Endodermal cell (in vitro differentiated cells): ENCODE data around the gene CLDN12. TPM values are rescaled to one million over a fixed set of nuclear protein-coding genes. Genes with fewer than 3 reads are reported as not detected.

ENCODE experiments used
- DNase-seq: peaks from one replicate; pipeline ENCODE4 v3.0.0-alpha.2; 2017
- H3K27ac ChIP-seq: 2 replicates; pipeline ENCODE4 v1.5.1; 2013; ENCODE audit warnings: mild to moderate bottlenecking, low read depth, low read length, moderate library complexity
- H3K27me3 ChIP-seq: 2 replicates; pipeline ENCODE4 v1.6.1; 2013; ENCODE audit warnings: mild to moderate bottlenecking, low read length, moderate library complexity; ENCODE audit not compliant: insufficient read depth, control insufficient read depth, poor library complexity, severe bottlenecking
- H3K36me3 ChIP-seq: 2 replicates; pipeline ENCODE4 v1.7.0; 2013; ENCODE audit warnings: mild to moderate bottlenecking, low read length, moderate library complexity; ENCODE audit not compliant: control insufficient read depth, insufficient read depth
- H3K4me1 ChIP-seq: one replicate; pipeline ENCODE4 v1.7.0; 2013; ENCODE audit warnings: low read length; ENCODE audit not compliant: control insufficient read depth, insufficient read depth
- H3K4me3 ChIP-seq: 2 replicates; pipeline ENCODE4 v1.5.1; 2013; ENCODE audit warnings: mild to moderate bottlenecking, low read length, moderate library complexity
- H3K9ac ChIP-seq: 2 replicates; pipeline ENCODE4 v1.6.1; 2013; ENCODE audit warnings: mild to moderate bottlenecking, low read length, moderate library complexity; ENCODE audit not compliant: poor library complexity, severe bottlenecking; ENCODE audit errors: extremely low read depth
- H3K9me3 ChIP-seq: 2 replicates; pipeline ENCODE4 v1.6.1; 2013; ENCODE audit warnings: mild to moderate bottlenecking, low read length, moderate library complexity; ENCODE audit not compliant: control insufficient read depth
- H3K27ac Mint-ChIP-seq: 2 replicates; pipeline ENCODE4 v1.8.0; 2020; ENCODE audit warnings: mixed read lengths
- H3K27me3 Mint-ChIP-seq: 2 replicates; pipeline ENCODE4 v1.8.0; 2021; ENCODE audit warnings: mild to moderate bottlenecking, mixed read lengths; ENCODE audit not compliant: insufficient read depth
- H3K36me3 Mint-ChIP-seq: 2 replicates; pipeline ENCODE4 v1.8.0; 2020; ENCODE audit warnings: low read depth, mixed read lengths
- H3K4me1 Mint-ChIP-seq: 2 replicates; pipeline ENCODE4 v1.8.0; 2020; ENCODE audit warnings: mixed read lengths
- H3K4me3 Mint-ChIP-seq: 2 replicates; pipeline ENCODE4 v1.8.0; 2020; ENCODE audit warnings: mild to moderate bottlenecking, moderate library complexity, mixed read lengths
- H3K9me3 Mint-ChIP-seq: 2 replicates; pipeline ENCODE4 v1.8.0; 2020; ENCODE audit warnings: mild to moderate bottlenecking, mixed read lengths
- WGBS, 2 experiments: methylation state at CpG; one replicate each; pipeline versions ENCODE4 v1.1.5 to v1.1.7; 2013; ENCODE audit warnings: missing lambda C conversion rate in 2 of 2, mixed read lengths in 1 of 2; ENCODE audit not compliant: insufficient coverage in 1 of 2, insufficient read length in 1 of 2; 5-methylcytosine and 5-hydroxymethylcytosine counted together
- total RNA-seq, 2 donors: library from RNA; stranded (reverse); fragmentation: NEBNext Ultra II Directional in 1 of 2; extraction: Animal tissue kit (Norgen Biotek cat#: 25700) in 1 of 2; gene quantifications; 2 replicates in 1 of 2; 3 replicates in 1 of 2; pipeline ENCODE4 v1.2.1, GENCODE V29; 2021
- TF ChIP-seq, protein P1 (sequence below): fragments of 200-600 bp; sonication (generic); conservative IDR thresholded peaks from 2 replicates; pipeline ENCODE4 v1.5.0; 2021; ENCODE audit warnings: antibody characterized with exemption, mild to moderate bottlenecking

Gene CLDN12
- total RNA-seq, 2 donors from 2014 or later, result 50.3 to 51.6 TPM

GRCh38 chr7:90412458-90413184 lies 9.4 kb downstream of the CLDN12 start:
- Mint-ChIP-seq H3K4me1 (no peaks in the 10 kb centered on the region), H3K36me3 (peaks cover 30% of the 10 kb centered on the region), H3K9me3 (no peaks in the 10 kb centered on the region), H3K27ac (no peak overlapping the region), H3K4me3 (no peak overlapping the region), H3K27me3 (no peaks in the 10 kb centered on the region)
- no peak overlapping the region for H3K4me3 ChIP-seq
- 90 to 93% methylated on average over 11 of the region's 11 CpGs for WGBS, 2 experiments
- H3K27ac ChIP-seq, result no peak overlapping the region
- TF ChIP-seq, protein P1, sequence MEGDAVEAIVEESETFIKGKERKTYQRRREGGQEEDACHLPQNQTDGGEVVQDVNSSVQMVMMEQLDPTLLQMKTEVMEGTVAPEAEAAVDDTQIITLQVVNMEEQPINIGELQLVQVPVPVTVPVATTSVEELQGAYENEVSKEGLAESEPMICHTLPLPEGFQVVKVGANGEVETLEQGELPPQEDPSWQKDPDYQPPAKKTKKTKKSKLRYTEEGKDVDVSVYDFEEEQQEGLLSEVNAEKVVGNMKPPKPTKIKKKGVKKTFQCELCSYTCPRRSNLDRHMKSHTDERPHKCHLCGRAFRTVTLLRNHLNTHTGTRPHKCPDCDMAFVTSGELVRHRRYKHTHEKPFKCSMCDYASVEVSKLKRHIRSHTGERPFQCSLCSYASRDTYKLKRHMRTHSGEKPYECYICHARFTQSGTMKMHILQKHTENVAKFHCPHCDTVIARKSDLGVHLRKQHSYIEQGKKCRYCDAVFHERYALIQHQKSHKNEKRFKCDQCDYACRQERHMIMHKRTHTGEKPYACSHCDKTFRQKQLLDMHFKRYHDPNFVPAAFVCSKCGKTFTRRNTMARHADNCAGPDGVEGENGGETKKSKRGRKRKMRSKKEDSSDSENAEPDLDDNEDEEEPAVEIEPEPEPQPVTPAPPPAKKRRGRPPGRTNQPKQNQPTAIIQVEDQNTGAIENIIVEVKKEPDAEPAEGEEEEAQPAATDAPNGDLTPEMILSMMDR, result peak; percentile 74
- H3K9me3 ChIP-seq, result no peaks in the 10 kb centered on the region
- H3K27me3 ChIP-seq, result no peaks in the 10 kb centered on the region
- no peaks in the 10 kb centered on the region for H3K4me1 ChIP-seq
- peak; percentile 85 for DNase-seq
- H3K36me3 ChIP-seq, result peaks cover 55% of the 10 kb centered on the region
- no peak overlapping the region for H3K9ac ChIP-seq

DNA sequence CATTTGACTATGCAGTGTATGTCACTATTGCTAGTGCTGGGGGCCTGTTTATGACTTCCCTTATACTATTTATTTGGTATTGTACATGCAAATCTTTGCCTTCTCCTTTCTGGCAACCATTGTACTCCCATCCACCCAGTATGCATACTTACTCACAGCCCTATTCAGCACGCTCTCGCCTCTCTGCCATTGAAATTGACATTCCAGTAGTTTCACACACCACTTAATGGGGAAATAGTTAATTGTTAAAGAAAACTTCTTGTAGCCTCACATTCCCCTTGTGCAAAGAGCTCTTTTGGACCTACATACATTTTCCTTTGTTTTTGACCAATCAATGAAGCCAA lies 9.9 kb downstream of the CLDN12 start:
- Histone ChIP-seq H3K27me3 (no peaks in the 10 kb centered on the region), H3K9me3 (no peaks in the 10 kb centered on the region), H3K27ac (no peak overlapping the region), H3K9ac (no peak overlapping the region), H3K4me1 (no peaks in the 10 kb centered on the region), H3K4me3 (no peak overlapping the region), H3K36me3 (peaks cover 49% of the 10 kb centered on the region)
- H3K4me1 Mint-ChIP-seq, result no peaks in the 10 kb centered on the region
- H3K27ac Mint-ChIP-seq, result no peak overlapping the region
- 85 to 100% methylated on average over 2 of the region's 2 CpGs for WGBS, 2 experiments
- no peak for DNase-seq
- H3K4me3 Mint-ChIP-seq, result no peak overlapping the region
- H3K36me3 Mint-ChIP-seq, result peaks cover 26% of the 10 kb centered on the region
- TF ChIP-seq, protein P1, result peak; percentile 9
- no peaks in the 10 kb centered on the region for H3K27me3 Mint-ChIP-seq
- no peaks in the 10 kb centered on the region for H3K9me3 Mint-ChIP-seq

- Histone ChIP-seq H3K9ac (no peak overlapping the region), H3K4me3 (no peak overlapping the region), H3K4me1 (no peaks in the 10 kb centered on the region), H3K27me3 (no peaks in the 10 kb centered on the region), H3K9me3 (peaks cover 11% of the 10 kb centered on the region), H3K36me3 (no peaks in the 10 kb centered on the region), H3K27ac (no peak overlapping the region)
- TF ChIP-seq, protein P1, result no peak
- 95 to 97% methylated on average over 4 to 6 of the region's 6 CpGs for WGBS, 2 experiments
- H3K27me3 Mint-ChIP-seq, result no peaks in the 10 kb centered on the region
- no peak overlapping the region for H3K27ac Mint-ChIP-seq
- peaks cover 10% of the 10 kb centered on the region for H3K4me1 Mint-ChIP-seq
- no peak overlapping the region for H3K4me3 Mint-ChIP-seq
- H3K36me3 Mint-ChIP-seq, result no peaks in the 10 kb centered on the region
- H3K9me3 Mint-ChIP-seq, result peaks cover 19% of the 10 kb centered on the region
- DNase-seq, result no peak
These were observed 18.4 kb downstream of the CLDN12 start for GRCh38 chr7:90421651-90422050.
